Gastroesophageal sphincter (tissue), 4 donors: ENCODE data around the gene FANCC. TPM values are rescaled to one million over a fixed set of nuclear protein-coding genes. Genes with fewer than 3 reads are reported as not detected.

Experiments
- ATAC-seq: fragments of 150-250 bp; one replicate; pipeline ENCODE4 v1.9.1; 2016; ENCODE audit warnings: mild to moderate bottlenecking, moderate library complexity
- H3K27ac ChIP-seq, 4 donors: fragments of 200-600 bp; sonication (generic) in 3 of 4; 1 replicate in 3 of 4; 2 replicates in 1 of 4; pipeline ENCODE4 v1.5.1; 2016 to 2019
- H3K27me3 ChIP-seq: fragments of 200-600 bp; sonication (generic); one replicate; pipeline ENCODE4 v1.5.1; 2019
- H3K36me3 ChIP-seq, 2 donors: fragments of 200-600 bp; sonication (generic); one replicate each; pipeline ENCODE4 v1.5.1; 2019; ENCODE audit warnings: control low read depth in 1 of 2
- H3K4me1 ChIP-seq, 3 donors: fragments of 200-600 bp; sonication (generic); 1 replicate in 2 of 3; 2 replicates in 1 of 3; pipeline ENCODE4 v1.5.1; 2016 to 2019; ENCODE audit warnings: control low read depth in 2 of 3
- H3K4me3 ChIP-seq, 2 donors: fragments of 200-600 bp; sonication (generic); one replicate each; pipeline ENCODE4 v1.5.1; 2019; ENCODE audit warnings: mild to moderate bottlenecking in 1 of 2, moderate library complexity in 1 of 2
- H3K9me3 ChIP-seq, 3 donors: fragments of 200-600 bp; sonication (generic); one replicate each; pipeline ENCODE4 v1.5.1; 2017 to 2019; ENCODE audit warnings: control low read depth in 2 of 3
- EP300 ChIP-seq: sonication (generic); formaldehyde crosslinking; IDR thresholded peaks from one replicate; pipeline ENCODE4 v1.6.1; 2017; ENCODE audit warnings: antibody characterized with exemption, mild to moderate bottlenecking
- POLR2A ChIP-seq, 2 donors: fragments of 450-650 bp; IDR thresholded peaks; one replicate each; pipeline ENCODE4 v1.6.1; 2017; ENCODE audit warnings: antibody characterized with exemption in 2 of 2, mild to moderate bottlenecking in 2 of 2, moderate library complexity in 1 of 2
- POLR2AphosphoS5 ChIP-seq: sonication (generic); formaldehyde crosslinking; IDR thresholded peaks from one replicate; pipeline ENCODE4 v1.6.1; 2017; ENCODE audit warnings: antibody characterized with exemption
- WGBS, 2 donors: methylation state at CpG; one replicate each; pipeline ENCODE4 v1.1.5; 2018; ENCODE audit warnings: low coverage in 1 of 2; 5-methylcytosine and 5-hydroxymethylcytosine counted together
- total RNA-seq, 4 donors: library from RNA; depleted of rRNA; stranded (reverse); fragments of >200 nt; gene quantifications; one replicate each; pipeline ENCODE4 v1.1.0, GENCODE V29; 2016
- TF ChIP-seq, protein P1 (sequence below), 4 experiments: fragments of 200-600 bp in 2 of 4; fragments of 450-650 bp in 2 of 4; sonication (generic) in 1 of 4; IDR thresholded peaks; one replicate each; pipeline ENCODE4 v1.5.1; 2017 to 2019; ENCODE audit warnings: antibody characterized with exemption in 4 of 4, mild to moderate bottlenecking in 2 of 4, moderate library complexity in 2 of 4

Gene FANCC
- total RNA-seq, 4 donors from 2014 or later: 4.9 to 9.4 (median 7.4) TPM

DNA sequence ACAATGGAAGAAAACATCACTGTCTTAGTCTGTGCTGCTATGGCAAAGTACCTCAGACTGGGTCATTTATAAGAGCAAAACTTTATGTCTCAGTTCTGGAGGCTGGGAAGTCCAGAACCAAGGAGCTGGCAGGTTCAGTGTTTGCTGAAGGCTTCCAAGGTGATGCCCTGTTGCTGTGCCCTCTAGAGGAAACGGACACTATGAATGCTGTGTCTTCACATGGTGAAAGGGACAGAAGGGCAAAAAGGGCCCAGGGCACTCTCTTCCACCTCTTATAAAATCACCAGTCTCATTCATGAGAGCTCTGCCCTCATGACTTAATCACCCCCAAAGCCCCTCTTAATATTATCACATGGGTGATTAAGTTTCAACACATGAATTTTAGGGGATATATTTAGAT, 143.5 kb downstream of the FANCC start:
- Histone ChIP-seq H3K4me1 (peaks cover 0 to 48% (median 0%) of the 10 kb centered on the region in 3 donors), H3K27ac (peak overlapping the region in 3 of 4 donors; percentile 65 to 75 (median 71)), H3K27me3 (no peaks in the 10 kb centered on the region), H3K36me3 (no peaks in the 10 kb centered on the region), H3K4me3 (no peak overlapping the region), H3K9me3 (no peaks in the 10 kb centered on the region)
- no peak for TF ChIP-seq EP300
- TF ChIP-seq POLR2A (IDR thresholded peaks at IDR 0.05): no peak
- no peak for TF ChIP-seq POLR2AphosphoS5
- TF ChIP-seq, protein P1, sequence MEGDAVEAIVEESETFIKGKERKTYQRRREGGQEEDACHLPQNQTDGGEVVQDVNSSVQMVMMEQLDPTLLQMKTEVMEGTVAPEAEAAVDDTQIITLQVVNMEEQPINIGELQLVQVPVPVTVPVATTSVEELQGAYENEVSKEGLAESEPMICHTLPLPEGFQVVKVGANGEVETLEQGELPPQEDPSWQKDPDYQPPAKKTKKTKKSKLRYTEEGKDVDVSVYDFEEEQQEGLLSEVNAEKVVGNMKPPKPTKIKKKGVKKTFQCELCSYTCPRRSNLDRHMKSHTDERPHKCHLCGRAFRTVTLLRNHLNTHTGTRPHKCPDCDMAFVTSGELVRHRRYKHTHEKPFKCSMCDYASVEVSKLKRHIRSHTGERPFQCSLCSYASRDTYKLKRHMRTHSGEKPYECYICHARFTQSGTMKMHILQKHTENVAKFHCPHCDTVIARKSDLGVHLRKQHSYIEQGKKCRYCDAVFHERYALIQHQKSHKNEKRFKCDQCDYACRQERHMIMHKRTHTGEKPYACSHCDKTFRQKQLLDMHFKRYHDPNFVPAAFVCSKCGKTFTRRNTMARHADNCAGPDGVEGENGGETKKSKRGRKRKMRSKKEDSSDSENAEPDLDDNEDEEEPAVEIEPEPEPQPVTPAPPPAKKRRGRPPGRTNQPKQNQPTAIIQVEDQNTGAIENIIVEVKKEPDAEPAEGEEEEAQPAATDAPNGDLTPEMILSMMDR (IDR thresholded peaks at IDR 0.05): no peak
- no peak for ATAC-seq
- 13 to 56% methylated on average over 1 of the region's 1 CpG for WGBS, 2 donors

DNA sequence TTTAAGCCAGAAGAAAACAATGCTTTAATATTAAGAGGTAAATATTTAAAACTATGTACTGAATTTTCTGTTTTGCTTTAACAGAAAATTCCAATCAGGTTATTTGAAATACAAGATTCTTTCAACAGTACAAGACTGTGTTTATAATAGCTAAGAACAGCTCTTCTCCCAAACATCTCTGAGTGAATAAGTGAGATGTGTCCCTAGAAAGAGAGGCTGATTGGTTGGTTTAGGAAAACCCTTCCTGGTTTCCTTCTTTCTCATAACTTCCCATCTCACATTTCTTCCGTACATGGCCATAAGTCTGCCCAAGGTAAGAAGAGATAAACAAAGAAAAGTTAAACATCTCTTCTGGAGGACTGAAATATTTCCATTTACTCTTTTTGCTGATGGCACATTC, 145.9 kb downstream of the FANCC start:
- 27 to 40% methylated on average over 1 of the region's 1 CpG for WGBS, 2 donors
- ATAC-seq: peak; percentile 48
- H3K27ac ChIP-seq: peak overlapping the region; percentile 61 to 71 (median 65)
- H3K9me3 ChIP-seq: no peaks in the 10 kb centered on the region
- H3K36me3 ChIP-seq: no peaks in the 10 kb centered on the region
- TF ChIP-seq, protein P1 (IDR thresholded peaks at IDR 0.05): no peak
- no peak for TF ChIP-seq POLR2AphosphoS5
- TF ChIP-seq EP300: no peak
- peaks cover 0 to 50% (median 0%) of the 10 kb centered on the region in 3 donors for H3K4me1 ChIP-seq
- H3K4me3 ChIP-seq: no peak overlapping the region
- no peaks in the 10 kb centered on the region for H3K27me3 ChIP-seq

DNA sequence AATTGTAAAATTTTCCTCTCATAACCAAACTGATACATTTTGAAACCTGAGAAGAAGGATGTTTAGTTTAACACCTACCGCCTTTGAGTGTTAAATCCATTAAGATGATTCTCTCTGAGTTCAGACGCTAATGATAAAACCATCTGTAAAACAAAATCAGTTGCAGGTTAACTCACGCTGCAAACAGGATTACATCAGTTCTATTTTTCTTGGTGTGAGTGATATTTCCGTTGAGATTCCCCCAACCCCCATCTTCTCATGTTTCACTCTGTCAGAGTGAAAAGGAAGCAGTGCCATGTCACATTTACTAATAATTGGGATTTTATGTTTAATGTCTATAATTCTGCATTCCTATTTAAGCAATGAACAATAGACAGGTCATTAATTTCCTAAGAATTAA, 146.5 kb downstream of the FANCC start:
- TF ChIP-seq, protein P1 (IDR thresholded peaks at IDR 0.05): no peak
- no peak for TF ChIP-seq POLR2AphosphoS5
- ATAC-seq: no peak
- no peak overlapping the region for H3K4me3 ChIP-seq
- H3K27ac ChIP-seq: peak overlapping the region; percentile 46 to 71 (median 60)
- 6 to 17% methylated on average over 4 of the region's 4 CpGs for WGBS, 2 donors
- H3K9me3 ChIP-seq: no peaks in the 10 kb centered on the region
- H3K36me3 ChIP-seq: no peaks in the 10 kb centered on the region
- no peaks in the 10 kb centered on the region for H3K27me3 ChIP-seq
- peaks cover 0 to 44% (median 0%) of the 10 kb centered on the region in 3 donors for H3K4me1 ChIP-seq

DNA sequence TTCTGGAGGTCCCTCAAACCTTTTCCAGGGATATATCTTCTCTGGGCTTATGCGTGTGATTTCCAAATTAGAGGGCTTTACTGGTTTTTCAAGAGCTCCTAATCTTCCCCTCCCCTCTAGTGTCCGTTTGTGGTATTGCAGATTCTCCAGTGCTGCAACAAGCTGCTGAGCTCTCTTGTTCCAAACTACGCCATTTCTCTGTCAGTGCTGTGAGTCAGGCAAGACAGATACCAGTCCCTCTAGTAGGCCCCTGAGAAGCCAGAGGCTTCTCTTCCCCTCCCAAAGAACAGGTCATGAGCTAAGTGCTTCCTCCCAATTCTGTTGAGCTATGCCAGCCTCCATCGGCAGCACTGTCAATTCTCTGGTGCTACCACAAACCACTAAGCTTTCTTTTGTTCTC, 149.5 kb downstream of the FANCC start:
- peak; percentile 58 for ATAC-seq
- H3K36me3 ChIP-seq: no peaks in the 10 kb centered on the region
- peaks cover 0 to 39% (median 0%) of the 10 kb centered on the region in 3 donors for H3K4me1 ChIP-seq
- no peak overlapping the region for H3K4me3 ChIP-seq
- no peak overlapping the region for H3K27ac ChIP-seq
- 90 to 100% methylated on average over 1 to 2 of the region's 4 CpGs for WGBS, 2 donors
- TF ChIP-seq POLR2A (IDR thresholded peaks at IDR 0.05) (no peak), POLR2AphosphoS5 (no peak), EP300 (no peak)
- TF ChIP-seq, protein P1 (IDR thresholded peaks at IDR 0.05): peak; percentile 79 to 84 (median 82)
- H3K27me3 ChIP-seq: no peaks in the 10 kb centered on the region
- no peaks in the 10 kb centered on the region for H3K9me3 ChIP-seq

DNA sequence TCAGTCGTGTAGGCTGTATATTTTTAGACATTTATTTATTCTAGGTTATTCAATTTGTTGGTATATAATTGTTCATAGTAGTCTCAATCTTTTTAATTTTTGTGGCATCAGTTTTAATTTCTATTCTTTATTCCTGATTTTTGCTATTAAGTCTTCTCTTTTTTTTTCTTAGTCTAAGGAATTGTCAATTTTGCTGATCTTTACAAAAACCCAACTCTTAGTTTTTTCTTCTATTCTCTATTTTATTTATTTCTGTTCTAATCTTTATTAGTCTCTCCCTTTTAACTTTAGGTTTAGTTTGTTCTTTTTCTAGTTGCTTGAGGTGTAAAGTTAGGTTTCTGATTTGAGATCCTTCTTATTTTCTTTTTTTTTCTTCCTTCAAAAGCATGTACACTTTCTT, 152.5 kb downstream of the FANCC start:
- WGBS, 2 donors: 67 to 91% methylated on average over 1 of the region's 1 CpG
- H3K27ac ChIP-seq: no peak overlapping the region
- no peaks in the 10 kb centered on the region for H3K36me3 ChIP-seq
- no peaks in the 10 kb centered on the region for H3K9me3 ChIP-seq
- no peak for TF ChIP-seq POLR2AphosphoS5
- TF ChIP-seq POLR2A (IDR thresholded peaks at IDR 0.05): no peak
- no peak for TF ChIP-seq EP300
- TF ChIP-seq, protein P1 (IDR thresholded peaks at IDR 0.05): no peak
- no peak overlapping the region for H3K4me3 ChIP-seq
- H3K4me1 ChIP-seq: peaks cover 0 to 16% (median 0%) of the 10 kb centered on the region in 3 donors
- H3K27me3 ChIP-seq: no peaks in the 10 kb centered on the region
- ATAC-seq: no peak
